SK-N-SH treated with all-trans-retinoic acid at 6 μM for 48 hours (cell line): ENCODE results near the gene ZBTB34.

Experiments used
- ATAC-seq: fragments of 200-7000 bp; cut with Tn5 transposase; 3 replicates; pipeline ENCODE4 v1.9.1; 2020; ENCODE audit warnings: mild to moderate bottlenecking, moderate library complexity
- ARNTL ChIP-seq: fragments of 450-650 bp; formaldehyde crosslinking; IDR thresholded peaks from 2 replicates; pipeline ENCODE4 v1.5.0; 2020; ENCODE audit warnings: low read depth, mild to moderate bottlenecking, moderate library complexity, borderline replicate concordance
- BACH2 ChIP-seq: fragments of 250-450 bp; sonication (Bioruptor Pico); IDR thresholded peaks from 2 replicates; pipeline ENCODE4 v1.9.0; 2021; ENCODE audit warnings: mild to moderate bottlenecking, borderline replicate concordance
- CSRNP3 ChIP-seq: fragments of 250-450 bp; sonication (Bioruptor Pico); IDR thresholded peaks from 2 replicates; pipeline ENCODE4 v1.5.1; 2021; ENCODE audit warnings: mild to moderate bottlenecking, moderate library complexity
- OSR1 ChIP-seq: fragments of 250-450 bp; sonication (Bioruptor Pico); IDR thresholded peaks from 2 replicates; pipeline ENCODE4 v1.8.0; 2022; ENCODE audit warnings: moderate library complexity, mild to moderate bottlenecking, inconsistent platforms
- PATZ1 ChIP-seq: fragments of 250-450 bp; sonication (Bioruptor Pico); IDR thresholded peaks from 2 replicates; pipeline ENCODE4 v1.8.0; 2020; ENCODE audit warnings: mild to moderate bottlenecking, moderate library complexity, borderline replicate concordance
- POU6F1 ChIP-seq: fragments of 250-450 bp; sonication (Bioruptor Pico); IDR thresholded peaks from 2 replicates; pipeline ENCODE4 v1.8.0; 2021; ENCODE audit warnings: low read depth, mild to moderate bottlenecking, moderate library complexity, borderline replicate concordance
- PPARA ChIP-seq: fragments of 250-450 bp; sonication (Bioruptor Pico); IDR thresholded peaks from 2 replicates; pipeline ENCODE4 v1.5.0; 2020; ENCODE audit warnings: mild to moderate bottlenecking, borderline replicate concordance
- RARB ChIP-seq: fragments of 250-450 bp; sonication (Bioruptor Pico); IDR thresholded peaks from 2 replicates; pipeline ENCODE4 v1.8.0; 2021; ENCODE audit warnings: mild to moderate bottlenecking, moderate library complexity
- SNAI2 ChIP-seq: fragments of 250-450 bp; sonication (Bioruptor Pico); IDR thresholded peaks from 2 replicates; pipeline ENCODE4 v1.5.0; 2020; ENCODE audit warnings: mild to moderate bottlenecking, moderate library complexity
- TCF4 ChIP-seq: fragments of 250-450 bp; sonication (Bioruptor Pico); IDR thresholded peaks from 2 replicates; pipeline ENCODE4 v1.8.0; 2021; ENCODE audit warnings: mild to moderate bottlenecking, moderate library complexity, borderline replicate concordance
- TOX ChIP-seq: fragments of 250-450 bp; sonication (Bioruptor Pico); IDR thresholded peaks from 2 replicates; pipeline ENCODE4 v1.8.0; 2021; ENCODE audit warnings: mild to moderate bottlenecking, moderate library complexity, borderline replicate concordance
- TSHZ2 ChIP-seq: fragments of 250-450 bp; sonication (Bioruptor Pico); IDR thresholded peaks from 2 replicates; pipeline ENCODE4 v1.5.0; 2020; ENCODE audit warnings: mild to moderate bottlenecking, moderate library complexity
- ZC3H10 ChIP-seq: fragments of 250-450 bp; sonication (Bioruptor Pico); IDR thresholded peaks from 2 replicates; pipeline ENCODE4 v1.5.1; 2021; ENCODE audit warnings: mild to moderate bottlenecking, moderate library complexity
- ZFP3 ChIP-seq: fragments of 250-450 bp; sonication (Bioruptor Pico); IDR thresholded peaks from 2 replicates; pipeline ENCODE4 v1.5.0; 2020; ENCODE audit warnings: mild to moderate bottlenecking, moderate library complexity
- ZFP30 ChIP-seq: fragments of 450-650 bp; formaldehyde crosslinking; IDR thresholded peaks from 2 replicates; pipeline ENCODE4 v1.5.0; 2022; ENCODE audit warnings: mild to moderate bottlenecking, moderate library complexity
- ZNF565 ChIP-seq: fragments of 450-650 bp; formaldehyde crosslinking; conservative IDR thresholded peaks from 2 replicates; pipeline ENCODE4 v1.5.0; 2020; ENCODE audit warnings: low read depth, mild to moderate bottlenecking, moderate library complexity
- ZNF70 ChIP-seq: fragments of 450-650 bp; formaldehyde crosslinking; IDR thresholded peaks from 2 replicates; pipeline ENCODE4 v1.5.0; 2020; ENCODE audit warnings: mild to moderate bottlenecking, moderate library complexity
- ZNF8 ChIP-seq: fragments of 450-650 bp; formaldehyde crosslinking; IDR thresholded peaks from 2 replicates; pipeline ENCODE4 v1.5.0; 2020; ENCODE audit warnings: mild to moderate bottlenecking, moderate library complexity

The ZBTB34 gene

GRCh38 chr9:126916909-126917308 lies 56.5 kb downstream of the ZBTB34 start:
- ATAC-seq, result no peak
- TF ChIP-seq ZFP30 (CRISPR knock-in tag) (no peak), ZC3H10 (CRISPR knock-in tag) (no peak), ARNTL (CRISPR knock-in tag) (no peak), ZNF70 (CRISPR knock-in tag) (no peak), BACH2 (no peak), TCF4 (CRISPR knock-in tag) (no peak), ZNF565 (CRISPR knock-in tag) (no peak)

GRCh38 chr9:126919193-126919592 lies 58.8 kb downstream of the ZBTB34 start:
- ATAC-seq, result no peak
- TF ChIP-seq ZNF565 (CRISPR knock-in tag), result no peak
- no peak for TF ChIP-seq ZFP30 (CRISPR knock-in tag)
- TF ChIP-seq RARB (CRISPR knock-in tag), result no peak
- no peak for TF ChIP-seq ARNTL (CRISPR knock-in tag)
- no peak for TF ChIP-seq POU6F1 (CRISPR knock-in tag)
- TF ChIP-seq ZNF70 (CRISPR knock-in tag), result no peak
- TF ChIP-seq ZC3H10 (CRISPR knock-in tag), result no peak
- no peak for TF ChIP-seq PPARA (CRISPR knock-in tag)
- no peak for TF ChIP-seq TSHZ2 (CRISPR knock-in tag)
- no peak for TF ChIP-seq SNAI2 (CRISPR knock-in tag)
- no peak for TF ChIP-seq PATZ1
- no peak for TF ChIP-seq OSR1 (CRISPR knock-in tag)
- TF ChIP-seq CSRNP3 (CRISPR knock-in tag), result no peak
- no peak for TF ChIP-seq TOX (CRISPR knock-in tag)
- no peak for TF ChIP-seq ZNF8 (CRISPR knock-in tag)

GRCh38 chr9:126925876-126926275 lies 65.4 kb downstream of the ZBTB34 start:
- TF ChIP-seq TOX (CRISPR knock-in tag), result no peak
- no peak for TF ChIP-seq ZNF8 (CRISPR knock-in tag)
- no peak for TF ChIP-seq ZFP3
- TF ChIP-seq CSRNP3 (CRISPR knock-in tag), result no peak
- TF ChIP-seq ZNF70 (CRISPR knock-in tag), result no peak
- TF ChIP-seq ZNF565 (CRISPR knock-in tag), result no peak
- no peak for TF ChIP-seq BACH2
- no peak for TF ChIP-seq POU6F1 (CRISPR knock-in tag)
- TF ChIP-seq, all 23 proteins: peak for 0
- ATAC-seq, result no peak
